Stimulated activated CD8-positive, alpha-beta memory T cell treated with anti-CD3 and anti-CD28 coated beads, Interleukin-4, amount 100 ng/mL, for 24 hours (primary cell): ENCODE data around the gene TMEM258.

Experiments
- DNase-seq: peaks from one replicate; pipeline ENCODE4 v3.0.0-alpha.2; 2020; ENCODE audit warnings: low read depth

Gene TMEM258

GRCh38 chr11:61775606-61776554 is 16.5 kb downstream of the TMEM258 start:
- no peak for DNase-seq

GRCh38 chr11:61775106-61775505 is 17.3 kb downstream of the TMEM258 start:
- DNase-seq = no peak

DNA sequence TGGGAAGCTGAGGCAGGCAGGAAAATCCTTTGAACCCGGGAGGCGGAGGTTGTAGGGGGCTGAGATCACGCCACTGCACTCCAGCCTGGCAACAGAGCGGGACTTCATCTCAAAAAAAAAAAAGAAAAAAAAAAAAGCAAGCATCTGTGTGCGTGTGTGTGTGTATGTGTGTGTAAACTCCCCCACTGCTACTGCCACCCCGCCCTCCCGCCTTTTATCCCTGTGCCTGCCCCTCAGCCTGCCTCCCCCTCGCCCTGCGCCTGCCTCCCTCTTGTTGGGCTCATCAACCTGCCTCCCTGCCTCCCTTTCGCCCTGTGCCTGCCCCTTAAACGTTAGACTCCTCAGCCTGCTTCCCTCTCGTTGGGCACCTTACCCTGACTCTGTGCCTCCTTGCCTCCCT is 18.0 kb downstream of the TMEM258 start:
- DNase-seq = no peak

DNA sequence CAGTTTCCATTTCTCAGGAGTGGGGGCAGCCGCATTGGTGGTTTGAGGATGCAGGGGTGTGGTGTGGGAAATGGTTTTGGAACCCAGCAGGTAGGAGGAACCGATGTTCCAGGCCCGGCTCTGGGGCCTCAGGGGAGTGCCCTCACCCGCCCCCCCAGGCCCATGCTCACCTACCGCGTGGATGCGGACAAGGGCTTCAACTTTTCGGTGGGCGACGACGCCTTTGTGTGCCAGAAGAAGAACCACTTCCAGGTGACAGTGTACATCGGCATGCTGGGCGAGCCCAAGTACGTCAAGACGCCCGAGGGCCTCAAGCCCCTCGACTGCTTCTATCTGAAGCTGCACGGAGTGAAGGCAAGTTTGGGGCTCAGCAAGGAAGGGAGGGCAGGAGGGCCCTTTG is 18.6 kb downstream of the TMEM258 start:
- DNase-seq = no peak

GRCh38 chr11:61773356-61773755 is 19.0 kb downstream of the TMEM258 start:
- no peak for DNase-seq

DNA sequence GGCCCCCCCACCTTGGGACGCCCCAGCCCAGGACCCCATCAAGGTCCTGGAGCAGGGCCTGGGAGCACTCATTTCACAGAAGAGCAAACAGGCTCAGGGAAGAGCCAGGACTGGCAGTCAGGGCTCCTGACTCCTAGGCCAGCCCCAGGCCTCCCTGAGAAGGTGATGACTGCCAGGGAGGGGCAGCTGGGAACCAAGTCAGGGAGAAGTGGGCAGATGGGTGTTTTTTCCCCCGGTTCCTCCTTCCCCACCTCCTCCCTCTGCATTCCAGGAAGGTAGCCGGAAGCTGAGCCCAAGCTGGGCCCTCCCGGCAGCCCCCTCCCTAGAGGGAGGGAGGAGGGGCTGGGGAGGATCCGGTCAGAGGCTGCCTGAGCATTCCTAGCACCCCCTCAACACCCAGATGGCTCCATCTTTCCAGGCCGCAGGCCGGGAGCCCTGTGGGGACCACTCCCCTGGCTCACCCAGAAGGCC is 20.4 kb downstream of the TMEM258 start:
- DNase-seq = no peak

DNA sequence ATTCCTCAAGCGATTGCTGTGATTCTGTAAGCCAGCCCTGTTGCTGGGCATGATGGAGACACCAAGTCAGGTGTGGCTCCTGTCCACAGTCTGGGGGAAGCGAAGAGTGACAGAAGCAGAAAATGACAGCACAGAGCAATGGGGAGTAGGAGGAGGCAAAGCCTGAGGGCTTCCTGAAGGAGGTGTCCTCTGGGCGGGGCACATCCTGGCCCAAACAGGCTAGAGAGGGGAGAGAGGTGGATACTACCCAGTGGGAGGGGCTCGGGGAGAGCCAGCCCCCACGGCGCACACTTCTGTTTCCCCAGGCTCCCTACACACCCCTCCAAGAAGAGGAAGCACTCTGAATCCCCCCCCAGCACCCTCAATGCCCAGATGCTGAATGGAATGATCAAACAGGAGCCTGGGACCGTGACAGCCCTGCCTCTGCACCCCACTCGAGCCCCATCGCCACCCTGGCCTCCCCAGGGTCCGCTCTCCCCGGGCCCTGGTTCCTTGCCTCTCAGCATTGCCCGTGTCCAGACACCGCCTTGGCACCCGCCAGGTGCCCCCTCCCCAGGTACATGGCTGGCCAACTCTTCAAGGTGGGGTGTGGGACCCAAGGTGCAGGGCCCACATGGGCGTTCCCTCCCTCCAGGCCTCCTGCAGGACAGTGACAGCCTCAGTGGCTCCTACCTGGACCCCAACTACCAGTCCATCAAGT is 21.1 kb downstream of the TMEM258 start:
- DNase-seq = no peak

- no peak for DNase-seq
Measured at GRCh38 chr11:61769946-61770683, 22.3 kb downstream of the TMEM258 start.

DNA sequence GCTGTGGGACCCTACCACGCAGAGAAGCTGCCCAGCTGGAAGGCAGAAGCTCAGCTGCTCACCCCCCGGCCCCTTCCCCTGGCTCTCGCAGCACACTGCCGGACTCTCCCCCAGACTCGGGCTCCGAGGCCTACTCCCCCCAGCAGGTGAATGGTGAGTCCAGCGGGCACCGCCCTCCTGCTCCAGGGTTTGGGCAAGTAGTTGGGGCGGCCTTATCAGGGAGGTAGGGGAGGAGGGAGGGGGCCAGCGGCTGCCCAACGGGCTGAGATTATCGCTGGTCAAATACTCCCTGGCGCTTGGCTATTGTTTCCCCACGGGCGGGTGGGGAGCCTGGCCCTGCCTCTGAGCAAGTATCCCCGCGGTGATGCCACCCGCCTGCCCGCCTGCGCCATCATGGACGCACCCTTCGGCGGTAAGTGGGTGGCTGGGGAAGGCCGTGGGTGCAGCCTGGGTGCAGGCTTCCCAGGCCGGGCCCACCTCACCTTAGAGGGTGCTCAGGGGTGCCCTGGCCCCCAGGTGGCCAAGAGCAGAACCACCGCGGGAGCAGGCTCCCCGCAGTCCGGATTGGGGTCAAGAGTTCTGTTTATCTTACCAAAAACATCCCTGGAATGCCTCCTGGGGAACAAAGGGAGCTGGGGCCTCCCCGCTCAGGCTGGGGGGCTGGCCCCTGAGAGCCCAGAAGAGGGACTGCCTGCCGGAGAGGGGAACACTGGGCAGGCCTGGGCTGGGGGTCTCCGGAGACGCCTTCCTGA is 23.1 kb downstream of the TMEM258 start:
- no peak for DNase-seq

DNA sequence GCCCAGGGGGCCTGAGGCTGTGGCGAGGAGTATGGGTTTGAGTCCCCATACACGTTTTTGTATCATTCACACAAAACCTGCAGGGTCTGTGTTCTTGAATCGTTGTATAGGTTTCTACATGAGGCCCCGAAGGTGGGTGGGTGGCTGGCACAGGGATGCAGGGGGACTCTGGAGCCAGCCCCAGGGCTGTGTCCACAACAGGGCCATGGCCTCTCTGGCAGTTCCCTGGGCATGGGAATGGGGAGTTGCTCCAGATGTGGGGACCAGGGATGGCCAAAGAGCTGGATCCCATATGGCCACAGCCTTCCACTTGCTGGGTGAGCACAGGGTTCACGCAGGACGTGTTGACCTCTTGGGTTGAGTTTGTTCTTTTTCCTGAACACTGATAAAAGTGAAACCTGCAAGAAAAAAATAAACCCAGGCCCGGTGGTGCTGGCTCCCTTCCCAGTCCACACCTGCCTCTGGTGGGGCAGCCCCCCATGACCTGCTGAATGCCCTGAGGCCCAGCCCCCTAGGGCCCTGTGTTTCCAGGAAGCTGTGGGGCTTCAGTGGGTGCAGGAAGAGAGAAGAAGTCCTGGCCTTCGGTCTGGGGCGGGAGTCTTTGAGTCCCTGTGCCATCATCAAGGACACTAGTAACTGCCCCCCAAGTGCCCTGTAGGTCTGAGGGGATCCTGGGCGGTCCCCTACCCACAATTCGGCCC is 23.9 kb downstream of the TMEM258 start:
- DNase-seq = no peak

DNA sequence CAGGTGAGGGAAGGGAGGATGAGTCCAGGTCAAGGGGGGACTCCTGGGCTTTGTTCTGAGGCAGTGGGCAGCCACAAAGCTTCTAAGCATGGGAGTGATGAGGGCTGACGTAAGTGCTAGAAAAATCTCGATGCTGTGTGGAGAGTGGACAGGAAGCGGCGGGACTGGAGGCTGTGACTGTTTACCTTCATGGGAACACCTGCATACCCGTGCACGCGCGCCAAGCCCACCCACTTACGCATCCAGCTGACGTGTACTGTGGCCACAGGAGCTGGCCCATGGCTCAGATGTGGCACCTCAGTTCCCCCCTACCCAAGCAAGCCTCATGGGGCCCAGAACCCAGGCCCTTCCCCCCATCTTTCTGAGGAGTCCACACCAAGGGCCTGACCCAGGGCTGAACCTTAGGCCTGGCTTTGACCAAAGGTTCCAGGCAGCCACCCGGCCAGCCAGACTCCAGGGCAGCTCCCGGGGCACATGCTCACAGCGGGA is 26.0 kb downstream of the TMEM258 start:
- DNase-seq = no peak

DNA sequence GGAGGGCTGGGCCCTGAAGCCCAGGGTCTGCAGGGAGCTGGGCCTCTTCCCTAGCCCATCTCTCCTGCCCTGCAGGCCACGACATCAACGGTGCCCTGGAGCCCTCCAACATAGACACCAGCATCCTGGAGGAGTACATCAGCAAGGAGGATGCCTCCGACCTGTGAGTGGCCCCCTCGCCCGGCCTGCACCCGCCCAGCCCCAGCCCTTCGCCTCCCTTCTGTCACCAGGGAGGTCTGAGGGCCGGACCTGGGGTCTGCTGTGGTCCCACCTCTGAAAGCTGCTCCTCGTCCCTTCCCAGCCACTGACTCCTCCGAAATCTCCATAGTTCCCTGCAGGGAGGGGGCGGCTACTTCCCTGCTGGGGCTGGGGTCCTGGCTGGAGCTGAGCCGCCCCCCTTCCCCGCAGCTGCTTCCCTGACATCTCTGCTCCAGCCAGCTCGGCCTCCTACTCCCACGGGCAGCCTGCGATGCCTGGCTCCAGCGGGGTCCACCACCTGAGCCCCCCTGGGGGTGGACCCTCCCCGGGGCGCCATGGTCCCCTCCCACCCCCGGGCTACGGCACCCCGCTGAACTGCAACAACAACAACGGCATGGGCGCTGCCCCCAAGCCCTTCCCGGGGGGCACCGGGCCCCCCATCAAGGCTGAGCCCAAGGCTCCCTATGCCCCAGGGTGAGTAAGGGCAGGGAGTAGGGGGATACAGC is 26.7 kb downstream of the TMEM258 start:
- DNase-seq = no peak

DNA sequence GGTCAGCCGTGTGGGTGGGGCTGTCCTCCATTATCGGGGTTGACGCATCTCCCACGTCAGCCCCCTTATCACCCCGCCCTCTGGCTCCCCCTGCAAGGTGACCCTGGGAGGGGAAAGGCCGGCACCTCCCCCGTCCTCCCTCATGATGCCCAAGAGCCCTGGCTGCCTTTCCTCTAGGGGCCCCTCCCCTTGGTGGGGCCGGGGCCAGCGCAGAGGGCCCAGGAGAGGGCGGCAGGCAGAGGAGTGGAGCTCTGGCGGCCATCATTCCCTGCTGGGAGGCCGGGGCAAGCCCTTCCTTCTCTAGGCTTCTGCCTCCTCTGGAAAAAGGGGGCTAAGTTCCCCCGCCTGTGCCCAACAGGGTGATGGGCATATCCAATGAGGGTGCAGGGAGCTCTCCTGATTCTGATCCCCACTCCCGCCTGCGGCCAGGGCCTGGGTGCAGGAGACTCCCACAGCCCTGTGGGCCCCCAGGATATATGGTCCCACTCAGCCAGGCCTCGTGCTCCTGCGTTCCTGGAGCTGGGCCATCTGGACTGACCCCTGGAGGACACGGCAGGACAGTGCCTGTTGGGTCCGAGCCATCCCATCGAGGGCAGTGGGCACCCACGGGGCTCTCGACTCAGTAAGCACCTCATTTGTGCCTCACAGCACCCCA is 27.7 kb downstream of the TMEM258 start:
- no peak for DNase-seq

- no peak for DNase-seq
Measured at GRCh38 chr11:61763930-61764605, 28.3 kb downstream of the TMEM258 start.

DNA sequence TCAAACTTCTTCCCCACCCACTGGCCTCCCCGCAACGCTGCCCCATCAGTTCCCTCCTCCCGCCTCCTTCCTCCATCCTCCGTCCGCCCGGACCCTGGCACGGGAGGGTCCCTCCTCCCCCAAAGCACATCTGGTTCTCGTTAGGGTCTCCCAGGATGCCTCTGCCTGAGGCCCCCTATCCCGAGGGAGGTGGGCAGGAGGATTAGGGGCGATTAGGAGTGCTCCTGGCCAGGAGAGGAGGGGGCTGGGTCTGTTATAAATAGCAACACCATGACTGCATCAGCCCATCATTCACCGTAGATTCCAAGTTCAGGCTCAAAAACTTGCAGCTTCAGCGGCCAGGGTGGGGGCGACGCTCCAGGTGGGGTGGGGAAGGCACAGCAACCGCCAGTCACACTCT is 29.6 kb downstream of the TMEM258 start:
- no peak for DNase-seq

- DNase-seq = no peak
Measured at GRCh38 chr11:61762223-61762615, 30.2 kb downstream of the TMEM258 start.

DNA sequence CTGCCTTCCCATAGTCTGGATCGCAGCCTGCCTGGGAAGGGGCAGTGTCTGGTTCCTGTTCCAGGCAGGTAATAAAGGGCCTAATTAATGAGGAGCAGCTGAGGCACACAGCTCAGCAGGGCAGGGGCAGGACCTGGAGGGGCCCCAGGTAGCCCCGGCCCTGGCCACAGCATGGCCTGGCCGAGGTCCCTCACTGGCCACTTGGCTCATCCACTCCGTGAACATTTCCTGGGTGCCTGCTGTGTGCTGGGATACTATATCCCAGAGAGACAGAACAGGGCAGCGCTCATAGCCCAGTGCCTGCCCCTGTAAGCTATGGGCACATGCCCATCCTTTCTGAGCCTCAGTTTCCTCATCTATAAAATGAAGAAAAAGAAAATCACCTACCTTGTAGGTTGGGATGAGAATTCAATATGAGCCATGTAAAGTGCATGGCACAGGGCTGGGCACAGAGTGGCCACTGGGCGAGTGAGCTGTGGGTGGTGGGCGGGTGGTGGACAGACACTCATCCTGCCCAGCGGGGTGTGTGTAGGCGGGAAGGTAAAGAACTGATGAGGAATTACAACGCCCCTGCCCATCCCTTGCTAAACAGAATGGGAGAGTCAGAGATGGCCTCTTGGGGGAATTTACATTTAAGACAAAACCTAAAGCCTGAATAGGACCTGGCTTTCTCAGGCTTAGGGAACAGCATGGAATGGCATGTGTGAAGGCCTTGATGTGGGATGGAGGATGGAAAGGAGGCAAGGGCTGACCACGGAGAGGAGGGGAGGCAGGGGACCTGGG is 30.8 kb downstream of the TMEM258 start:
- DNase-seq = no peak

- no peak for DNase-seq
Measured at GRCh38 chr11:61760946-61761345, 31.5 kb downstream of the TMEM258 start.
